ENCODE results near the gene GP1BB.

GP1BB gene

GRCh38 chr22:19733755-19734154 lies 10.4 kb downstream of the GP1BB start:
- no peak for TF ChIP-seq CTCF (IDR thresholded peaks at IDR 0.05)
- no peak for DNase-seq
- Histone ChIP-seq H3K9me3 (no peaks in the 10 kb centered on the region), H3K36me3 (no peaks in the 10 kb centered on the region), H3K27ac (no peak overlapping the region), H3K4me1 (peaks cover 0 to 9% (median 7%) of the 10 kb centered on the region in 4 donors), H3K27me3 (peaks cover 0 to 28% of the 10 kb centered on the region in 2 donors), H3K4me3 (no peak overlapping the region)
- intact Hi-C loops (cut with DNase I; ENCODE audit: low total_unique reads), result no loop called here

GRCh38 chr22:19734163-19734562 lies 10.8 kb downstream of the GP1BB start:
- intact Hi-C loops (cut with DNase I; ENCODE audit: low total_unique reads), result no loop called here
- H3K4me1 ChIP-seq, result peaks cover 0 to 9% (median 7%) of the 10 kb centered on the region in 4 donors
- TF ChIP-seq CTCF (IDR thresholded peaks at IDR 0.05), result no peak
- peaks cover 0 to 32% of the 10 kb centered on the region in 2 donors for H3K27me3 ChIP-seq
- H3K9me3 ChIP-seq, result no peaks in the 10 kb centered on the region
- H3K27ac ChIP-seq, result no peak overlapping the region
- no peak overlapping the region for H3K4me3 ChIP-seq
- no peaks in the 10 kb centered on the region for H3K36me3 ChIP-seq
- DNase-seq, result no peak

- no peak for DNase-seq
- H3K36me3 ChIP-seq, result no peaks in the 10 kb centered on the region
- H3K27ac ChIP-seq, result no peak overlapping the region
- H3K9me3 ChIP-seq, result no peaks in the 10 kb centered on the region
- peaks cover 0 to 9% (median 7%) of the 10 kb centered on the region in 4 donors for H3K4me1 ChIP-seq
- peaks cover 0 to 38% of the 10 kb centered on the region in 2 donors for H3K27me3 ChIP-seq
- H3K4me3 ChIP-seq, result no peak overlapping the region
- no peak for TF ChIP-seq CTCF (IDR thresholded peaks at IDR 0.05)
- intact Hi-C loops (cut with DNase I; ENCODE audit: low total_unique reads), result no loop called here
Measured at GRCh38 chr22:19734837-19735382, 11.6 kb downstream of the GP1BB start.

- no peak overlapping the region for H3K4me3 ChIP-seq
- intact Hi-C loops (cut with DNase I; ENCODE audit: low total_unique reads), result no loop called here
- H3K9me3 ChIP-seq, result no peaks in the 10 kb centered on the region
- no peak overlapping the region for H3K27ac ChIP-seq
- peaks cover 0 to 40% of the 10 kb centered on the region in 2 donors for H3K27me3 ChIP-seq
- TF ChIP-seq CTCF (IDR thresholded peaks at IDR 0.05), result no peak
- H3K4me1 ChIP-seq, result peaks cover 0 to 3% (median 2%) of the 10 kb centered on the region in 4 donors
- H3K36me3 ChIP-seq, result no peaks in the 10 kb centered on the region
- DNase-seq, result no peak
Measured at GRCh38 chr22:19735665-19736510, 12.5 kb downstream of the GP1BB start.

- intact Hi-C loops (cut with DNase I; ENCODE audit: low total_unique reads), result no loop called here
Measured at GRCh38 chr22:19737846-19738663, 14.7 kb downstream of the GP1BB start.

More at GRCh38 chr22:19737846-19738663, 14.7 kb downstream of the GP1BB start:
- H3K4me3 ChIP-seq, result no peak overlapping the region
- DNase-seq, result no peak
- H3K27ac ChIP-seq, result no peak overlapping the region
- H3K27me3 ChIP-seq, result peaks cover 0 to 34% of the 10 kb centered on the region in 2 donors
- no peaks in the 10 kb centered on the region for H3K9me3 ChIP-seq
- no peak for TF ChIP-seq CTCF (IDR thresholded peaks at IDR 0.05)
- H3K4me1 ChIP-seq, result no peaks in the 10 kb centered on the region
- no peaks in the 10 kb centered on the region for H3K36me3 ChIP-seq
